HG03025 (cell line): Measurements from ENCODE around the gene KIAA0408.
"Not testable (repeated sequence)": the region's sequence is repeated elsewhere in the genome, so short reads cannot be mapped to it uniquely, and the experiment has no call there.

ENCODE experiments used
- ATAC-seq: cut with Tn5 transposase; IDR thresholded peaks from one replicate; pipeline ENCODE4 v1.9.1; 2021; ENCODE audit warnings: mild to moderate bottlenecking, moderate library complexity; ENCODE audit not compliant: unreplicated experiment, low FRiP score

The KIAA0408 gene

GRCh38 chr6:127420556-127420955 is 38.6 kb downstream of the KIAA0408 start:
- peak; percentile 100 for ATAC-seq

DNA sequence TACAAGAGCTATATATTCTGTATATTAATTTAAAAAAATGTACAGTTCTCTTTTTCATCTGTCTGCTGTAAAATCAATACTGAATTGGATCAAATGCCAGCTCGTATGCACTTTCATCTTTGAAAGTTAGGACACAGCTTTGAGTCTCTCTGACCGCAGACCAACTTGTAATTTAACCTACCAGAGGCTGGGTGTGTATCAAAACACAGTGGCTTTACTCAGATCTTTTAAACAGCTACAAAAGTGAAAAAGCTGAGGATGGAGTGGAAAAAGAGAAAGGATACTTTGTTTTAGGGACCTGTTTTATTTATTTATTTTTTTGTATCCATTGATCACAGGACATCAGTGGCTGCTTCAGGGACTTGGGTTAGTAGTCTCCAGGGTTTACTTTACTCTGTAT is 44.1 kb downstream of the KIAA0408 start:
- no peak for ATAC-seq

GRCh38 chr6:127413123-127413522 is 46.1 kb downstream of the KIAA0408 start:
- ATAC-seq: not testable (repeated sequence)

DNA sequence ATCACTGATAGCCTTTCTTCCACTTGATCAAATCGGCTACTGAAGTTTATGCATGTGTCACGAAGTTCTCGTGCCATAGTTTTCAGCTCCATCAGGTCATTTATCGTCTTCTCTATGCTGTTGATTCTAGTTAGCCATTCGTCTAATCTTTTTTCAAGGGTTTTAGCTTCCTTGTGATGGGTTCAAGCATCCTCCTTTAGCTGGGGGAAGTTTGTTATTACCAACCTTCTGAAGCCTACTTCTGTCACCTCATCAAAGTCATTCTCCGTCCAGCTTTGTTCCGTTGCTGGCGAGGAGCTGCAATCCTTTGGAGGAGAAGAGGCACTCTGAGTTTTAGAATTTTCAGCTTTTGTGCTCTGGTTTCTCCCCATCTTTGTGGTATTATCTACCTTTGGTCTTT is 47.2 kb downstream of the KIAA0408 start:
- ATAC-seq: not testable (repeated sequence)
